K562 (cell line): Measurements from ENCODE around the gene NDST4. TPM values are rescaled to one million over a fixed set of nuclear protein-coding genes. Genes with fewer than 3 reads are reported as not detected.

ENCODE experiments used
- ATAC-seq: fragments of 200-7000 bp; cut with Tn5 transposase; 3 replicates; pipeline ENCODE4 v1.9.1; 2020; ENCODE audit warnings: moderate library complexity
- BruUV-seq: library from RNA; stranded (reverse); fragments of 400-500 nt; replicated peaks from 2 replicates; lab custom pipeline; 2021; lab: Mats Ljungman, UMichigan
- CTCF ChIA-PET: fragments of 300-600 bp; formaldehyde crosslinking; extraction: SDS; loops from one replicate; lab custom pipeline; 2021; ENCODE audit warnings: low intra/inter-chr PET ratio; lab: Yijun Ruan, JAX
- POLR2A ChIA-PET: fragments of 300-600, 350-650 bp; sonication (Branson Sonifier 250); formaldehyde crosslinking; extraction: SDS; loops from one replicate; lab custom pipeline; 2021; ENCODE audit warnings: antibody characterized with exemption, inconsistent platforms; lab: Yijun Ruan, JAX
- DNase-seq, 4 experiments: peaks; one replicate each; pipeline versions ENCODE4 v3.0.0 to v3.0.0-alpha.2; 2011 to 2018; ENCODE audit warnings: low spot score in 3 of 4, mixed read lengths in 3 of 4; ENCODE audit errors: extremely low read depth in 1 of 4
- FAIRE-seq: peaks from 2 replicates; lab custom pipeline; 2011; peaks lifted over from hg19 to GRCh38; lab: Jason Lieb, UNC
- H2AFZ ChIP-seq: 2 replicates; pipeline ENCODE4 v1.6.0; 2011; ENCODE audit warnings: low read depth, low read length, control low read depth, inconsistent platforms
- H3K27ac ChIP-seq: fragments of 200-600 bp; 3 replicates; pipeline ENCODE4 v1.8.0; 2011; ENCODE audit warnings: low read depth, mild to moderate bottlenecking, control low read depth, inconsistent platforms, low read length, moderate library complexity, mixed read lengths; ENCODE audit errors: extremely low read depth
- H3K27me3 ChIP-seq, 2 experiments: fragments of 300-600 bp in 1 of 2; 2 replicates in 1 of 2; 3 replicates in 1 of 2; pipeline versions ENCODE4 v1.6.0 to v1.8.0; 2011; ENCODE audit warnings: inconsistent platforms in 2 of 2, low read length in 2 of 2, mild to moderate bottlenecking in 1 of 2, mixed read lengths in 1 of 2, moderate library complexity in 1 of 2; ENCODE audit not compliant: control insufficient read depth in 2 of 2, insufficient read depth in 2 of 2
- H3K36me3 ChIP-seq: fragments of 300-600 bp; 3 replicates; pipeline ENCODE4 v1.8.0; 2011; ENCODE audit warnings: mild to moderate bottlenecking, low read length, inconsistent platforms; ENCODE audit not compliant: control insufficient read depth, insufficient read depth
- H3K4me1 ChIP-seq, 2 experiments: fragments of 200-600 bp in 1 of 2; replicated peaks in 1 of 2; 2 replicates in 1 of 2; 3 replicates in 1 of 2; pipeline versions ENCODE4 v1.5.1 to v1.8.0; 2011; ENCODE audit warnings: inconsistent platforms in 2 of 2, low read length in 2 of 2, mild to moderate bottlenecking in 1 of 2, mixed read lengths in 1 of 2, moderate library complexity in 1 of 2; ENCODE audit not compliant: control insufficient read depth in 2 of 2, insufficient read depth in 2 of 2
- H3K4me2 ChIP-seq: 2 replicates; pipeline ENCODE4 v1.6.1; 2011; ENCODE audit warnings: low read length, control low read depth, inconsistent platforms, mixed read lengths; ENCODE audit not compliant: insufficient read depth
- H3K4me3 ChIP-seq: fragments of 200-600 bp; sonication (generic), shearing (Covaris generic); 2 replicates; pipeline ENCODE4 v1.5.1; 2016; ENCODE audit warnings: control low read depth, inconsistent platforms
- H3K79me2 ChIP-seq: fragments of 200-600 bp; 3 replicates; pipeline ENCODE4 v1.8.0; 2011; ENCODE audit warnings: low read length, inconsistent platforms; ENCODE audit not compliant: control insufficient read depth, insufficient read depth
- H3K9ac ChIP-seq, 2 experiments: 2 replicates each; pipeline versions ENCODE4 v1.6.0 to v1.6.1; 2011; ENCODE audit warnings: low read depth in 2 of 2, low read length in 2 of 2, control low read depth in 1 of 2, inconsistent platforms in 1 of 2, mild to moderate bottlenecking in 1 of 2, mixed read lengths in 1 of 2; ENCODE audit not compliant: insufficient read depth in 1 of 2
- H3K9me1 ChIP-seq: one replicate; pipeline ENCODE4 v1.6.0; 2011; ENCODE audit warnings: inconsistent platforms, mild to moderate bottlenecking, low read length, moderate library complexity; ENCODE audit not compliant: control insufficient read depth, insufficient read depth
- H3K9me3 ChIP-seq: replicated peaks from 2 replicates; pipeline ENCODE4 v1.5.1; 2011; ENCODE audit warnings: low read depth, low read length, inconsistent platforms; ENCODE audit not compliant: control insufficient read depth, insufficient read depth
- H4K20me1 ChIP-seq: replicated peaks from 2 replicates; pipeline ENCODE4 v1.6.1; 2011; ENCODE audit warnings: low read length, inconsistent platforms, mixed read lengths; ENCODE audit not compliant: control insufficient read depth, insufficient read depth
- L3MBTL2 ChIP-seq: fragments of 450-650 bp; IDR thresholded peaks from 2 replicates; pipeline ENCODE4 v1.6.1; 2016; ENCODE audit warnings: mild to moderate bottlenecking, moderate library complexity
- MGA ChIP-seq: fragments of 450-650 bp; IDR thresholded peaks from 2 replicates; pipeline ENCODE4 v1.6.1; 2016; ENCODE audit warnings: mild to moderate bottlenecking, moderate library complexity
- NCOA1 ChIP-seq: fragments of 450-650 bp; IDR thresholded peaks from 2 replicates; pipeline ENCODE4 v1.6.1; 2016; ENCODE audit warnings: low read depth
- NCOA6 ChIP-seq: fragments of 450-650 bp; IDR thresholded peaks from 2 replicates; pipeline ENCODE4 v1.6.1; 2017; ENCODE audit warnings: mild to moderate bottlenecking
- NFYB ChIP-seq: IDR thresholded peaks from 2 replicates; pipeline ENCODE4 v1.6.1; 2011; ENCODE audit warnings: mild to moderate bottlenecking, moderate library complexity; ENCODE audit not compliant: insufficient read length; ENCODE audit errors: extremely low read depth
- SNAPC5 ChIP-seq: fragments of 250-450 bp; sonication (Bioruptor Pico); IDR thresholded peaks from 2 replicates; pipeline ENCODE4 v1.8.0; 2021; ENCODE audit warnings: moderate library complexity, mild to moderate bottlenecking, inconsistent platforms
- ZNF224 ChIP-seq: sonication (generic); formaldehyde crosslinking; IDR thresholded peaks from 2 replicates; pipeline ENCODE4 v1.8.0; 2022; ENCODE audit warnings: mild to moderate bottlenecking, missing genetic modification reagents
- ZNF436 ChIP-seq: fragments of 250-450, 450-650 bp; sonication (Bioruptor Pico); formaldehyde crosslinking; IDR thresholded peaks from 2 replicates; pipeline ENCODE4 v1.7.0; 2020; ENCODE audit warnings: mild to moderate bottlenecking
- WGBS: fragments of 100-300 bp; shearing (Covaris generic); methylation state at CpG from one replicate; pipeline ENCODE4 v1.1.6; 2016; ENCODE audit warnings: low coverage, mixed read lengths; ENCODE audit not compliant: insufficient coverage; ENCODE audit errors: missing lambda C conversion rate; 5-methylcytosine and 5-hydroxymethylcytosine counted together
- in situ Hi-C: fragments of 300-500 bp; cut with MboI; formaldehyde crosslinking; loops from 4 replicates; pipeline ENCODE4 v1.15.0; 2018; ENCODE audit warnings: inconsistent platforms, mixed read lengths
- intact Hi-C: fragments of 100-400 bp; cut with micrococcal nuclease; formaldehyde crosslinking; loops from 2 replicates; pipeline ENCODE4 v1.14.2; 2022
- polyA plus RNA-seq, 8 experiments: library from polyadenylated mRNA; depleted of rRNA in 4 of 8; stranded (reverse) in 5 of 8; unstranded in 3 of 8; fragments of >200 nt; fragmentation: Nextera tagmentation in 2 of 8; fragmentation: Illumina TruSeq in 1 of 8; extraction: Ambion mirVana in 2 of 8; extraction: Trizol in 1 of 8; gene quantifications; 2 replicates each; pipeline versions ENCODE4 v1.2.1 to v1.2.3, GENCODE V29; 2011 to 2014; ENCODE audit warnings: inconsistent platforms in 1 of 8, missing spikeins in 1 of 8
- total RNA-seq, 7 experiments: library from RNA; depleted of rRNA in 6 of 7; stranded (reverse); fragments of >200 nt in 6 of 7; fragmentation: Illumina TruSeq in 2 of 7; extraction: Trizol in 2 of 7; gene quantifications; 2 replicates each; pipeline versions ENCODE4 v1.2.1 to v1.2.3, GENCODE V29; 2011 to 2021; ENCODE audit warnings: low replicate concordance in 1 of 7

Gene NDST4
- total and polyA plus RNA-seq, 9 of the 15 experiments (the other 6 are each of a cell fraction or from before 2014, with no cell fraction given), result not detected

DNA sequence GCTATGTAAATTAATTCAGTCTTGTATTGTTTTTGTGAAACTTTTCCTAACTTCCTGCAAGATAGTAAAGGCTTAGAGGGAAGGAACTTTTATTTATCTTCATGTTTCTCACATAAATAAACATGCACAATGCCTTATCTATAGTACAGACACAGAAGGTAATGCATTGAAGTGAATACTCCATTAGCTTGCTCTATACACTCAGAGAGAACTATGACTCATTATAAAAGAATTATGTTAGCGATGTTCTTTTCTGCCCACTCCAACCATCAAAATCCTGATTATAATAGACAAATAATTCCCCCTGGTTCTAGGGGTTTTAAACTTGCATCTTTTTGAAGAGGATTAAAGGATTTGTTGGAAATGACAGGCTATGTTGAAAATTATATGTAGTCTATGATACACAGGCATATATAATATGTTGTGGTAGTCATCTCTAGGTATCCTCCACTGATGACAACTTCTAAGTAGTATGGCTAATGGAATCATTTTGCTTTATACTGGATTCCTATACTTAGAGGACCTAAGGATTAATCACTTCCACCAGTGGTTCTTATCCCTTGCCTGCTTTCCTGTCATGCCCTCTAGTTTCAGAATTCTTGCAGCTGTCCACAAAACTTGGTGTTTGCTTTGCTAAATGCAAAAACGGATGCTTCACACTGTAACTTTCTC is 115.7 kb downstream of the NDST4 start (continued):
- TF ChIP-seq NCOA1 (no peak), SNAPC5 (CRISPR knock-in tag) (no peak), L3MBTL2 (no peak), ZNF436 (no peak)

DNA sequence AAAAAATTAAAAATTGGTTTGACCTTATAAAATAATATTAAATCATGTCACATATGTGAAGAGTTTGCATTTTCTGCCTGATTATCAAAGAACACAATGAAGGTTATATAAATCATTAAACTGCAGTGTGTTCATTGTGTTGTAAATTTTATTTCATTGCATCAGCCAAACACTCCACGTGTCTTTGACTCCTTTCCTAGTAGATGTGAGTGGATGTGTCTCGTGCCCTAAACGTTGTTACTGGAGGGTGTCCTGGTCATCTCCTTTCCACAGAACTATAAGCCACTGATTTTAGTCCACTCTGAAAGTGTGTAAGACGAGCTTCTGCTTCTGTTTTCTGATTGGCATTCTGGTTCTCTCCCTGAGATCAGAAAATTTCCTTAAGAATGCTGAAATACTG is 127.3 kb downstream of the NDST4 start:
- Histone ChIP-seq H3K27ac (no peak overlapping the region), H3K36me3 (no peaks in the 10 kb centered on the region), H3K9me3 (no peaks in the 10 kb centered on the region), H3K27me3 (no peaks in the 10 kb centered on the region), H4K20me1 (no peaks in the 10 kb centered on the region), H3K9me1 (no peaks in the 10 kb centered on the region), H3K9ac (no peak overlapping the region), H3K4me3 (no peak overlapping the region), H3K4me1 (no peaks in the 10 kb centered on the region), H3K4me2 (no peak overlapping the region), H3K79me2 (no peaks in the 10 kb centered on the region), H2AFZ (no peak overlapping the region)
- DNase-seq (no peak), FAIRE-seq (no peak), ATAC-seq (no peak)
- intact Hi-C loops (no loop called here), in situ Hi-C loops (no loop called here)
- BruUV-seq, result no TSS peak
- ChIA-PET POLR2A (no interaction called here), CTCF (no interaction called here)
- WGBS, result 0% methylated on average over 4 of the region's 4 CpGs
- no peak for TF ChIP-seq ZNF224 (CRISPR knock-in tag)
- no peak for TF ChIP-seq NCOA6
- no peak for TF ChIP-seq MGA
- TF ChIP-seq NFYB, result no peak
